SK-N-SH treated with all-trans-retinoic acid at 6 μM for 48 hours (cell line): ENCODE data around the gene PFKFB4.
"Not testable (repeated sequence)": the region's sequence is repeated elsewhere in the genome, so short reads cannot be mapped to it uniquely, and the experiment has no call there.

Experiments used
- ATAC-seq: fragments of 200-7000 bp; cut with Tn5 transposase; 3 replicates; pipeline ENCODE4 v1.9.1; 2020; ENCODE audit warnings: mild to moderate bottlenecking, moderate library complexity
- ARNTL ChIP-seq: fragments of 450-650 bp; formaldehyde crosslinking; IDR thresholded peaks from 2 replicates; pipeline ENCODE4 v1.5.0; 2020; ENCODE audit warnings: low read depth, mild to moderate bottlenecking, moderate library complexity, borderline replicate concordance
- CSDC2 ChIP-seq: fragments of 250-450 bp; sonication (Bioruptor Pico); IDR thresholded peaks from 2 replicates; pipeline ENCODE4 v1.5.0; 2020; ENCODE audit warnings: mild to moderate bottlenecking, moderate library complexity
- ESRRG ChIP-seq: fragments of 250-450 bp; sonication (Bioruptor Pico); IDR thresholded peaks from 2 replicates; pipeline ENCODE4 v1.6.1; 2021; ENCODE audit warnings: mild to moderate bottlenecking
- GLIS3 ChIP-seq: fragments of 250-450 bp; sonication (Bioruptor Pico); IDR thresholded peaks from 2 replicates; pipeline ENCODE4 v1.5.0; 2020; ENCODE audit warnings: mild to moderate bottlenecking, moderate library complexity
- ISL1 ChIP-seq: fragments of 250-450 bp; sonication (Bioruptor Pico); IDR thresholded peaks from 2 replicates; pipeline ENCODE4 v2.1.2; 2022; ENCODE audit warnings: mild to moderate bottlenecking, moderate library complexity
- PPARA ChIP-seq: fragments of 250-450 bp; sonication (Bioruptor Pico); IDR thresholded peaks from 2 replicates; pipeline ENCODE4 v1.5.0; 2020; ENCODE audit warnings: mild to moderate bottlenecking, borderline replicate concordance
- SNAI2 ChIP-seq: fragments of 250-450 bp; sonication (Bioruptor Pico); IDR thresholded peaks from 2 replicates; pipeline ENCODE4 v1.5.0; 2020; ENCODE audit warnings: mild to moderate bottlenecking, moderate library complexity
- TCF4 ChIP-seq: fragments of 250-450 bp; sonication (Bioruptor Pico); IDR thresholded peaks from 2 replicates; pipeline ENCODE4 v1.8.0; 2021; ENCODE audit warnings: mild to moderate bottlenecking, moderate library complexity, borderline replicate concordance
- TOX ChIP-seq: fragments of 250-450 bp; sonication (Bioruptor Pico); IDR thresholded peaks from 2 replicates; pipeline ENCODE4 v1.8.0; 2021; ENCODE audit warnings: mild to moderate bottlenecking, moderate library complexity, borderline replicate concordance
- ZC3H10 ChIP-seq: fragments of 250-450 bp; sonication (Bioruptor Pico); IDR thresholded peaks from 2 replicates; pipeline ENCODE4 v1.5.1; 2021; ENCODE audit warnings: mild to moderate bottlenecking, moderate library complexity
- ZFP30 ChIP-seq: fragments of 450-650 bp; formaldehyde crosslinking; IDR thresholded peaks from 2 replicates; pipeline ENCODE4 v1.5.0; 2022; ENCODE audit warnings: mild to moderate bottlenecking, moderate library complexity
- ZNF70 ChIP-seq: fragments of 450-650 bp; formaldehyde crosslinking; IDR thresholded peaks from 2 replicates; pipeline ENCODE4 v1.5.0; 2020; ENCODE audit warnings: mild to moderate bottlenecking, moderate library complexity
- TF ChIP-seq, protein P1 (sequence below): fragments of 250-450 bp; sonication (Bioruptor Pico); IDR thresholded peaks from 2 replicates; pipeline ENCODE4 v1.5.1; 2021; ENCODE audit warnings: mild to moderate bottlenecking, moderate library complexity
- TF ChIP-seq, protein P2 (sequence below): fragments of 250-450 bp; sonication (Bioruptor Pico); IDR thresholded peaks from 2 replicates; pipeline ENCODE4 v1.5.1; 2020; ENCODE audit warnings: low read depth, mild to moderate bottlenecking, moderate library complexity
- TF ChIP-seq, protein P3 (sequence below): fragments of 250-450 bp; sonication (Bioruptor Pico); IDR thresholded peaks from 2 replicates; pipeline ENCODE4 v1.8.0; 2020; ENCODE audit warnings: mild to moderate bottlenecking, moderate library complexity, borderline replicate concordance
- TF ChIP-seq, protein P4 (sequence below): fragments of 250-450 bp; sonication (Bioruptor Pico); IDR thresholded peaks from 2 replicates; pipeline ENCODE4 v1.8.0; 2021; ENCODE audit warnings: low read depth, mild to moderate bottlenecking, moderate library complexity, borderline replicate concordance

The PFKFB4 gene

DNA sequence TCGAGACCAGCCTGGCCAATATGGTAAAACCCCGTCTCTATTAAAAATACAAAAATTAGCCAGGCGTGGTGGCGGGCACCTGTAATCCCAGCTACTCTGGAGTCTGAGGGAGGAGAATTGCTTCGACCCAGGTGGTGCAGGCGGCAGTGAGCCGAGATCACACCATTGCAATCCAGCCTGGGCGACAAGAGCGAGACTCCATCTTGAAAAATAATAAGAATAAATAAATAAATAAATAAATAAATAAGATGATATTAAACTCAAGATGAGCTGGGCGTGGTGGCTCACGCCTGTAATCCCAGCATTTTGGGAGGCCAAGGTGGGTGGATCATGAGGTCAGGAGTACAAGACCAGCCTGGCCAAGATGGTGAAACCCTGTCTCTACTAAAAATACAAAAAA, 75.7 kb downstream of the PFKFB4 start:
- ATAC-seq: not testable (repeated sequence)

DNA sequence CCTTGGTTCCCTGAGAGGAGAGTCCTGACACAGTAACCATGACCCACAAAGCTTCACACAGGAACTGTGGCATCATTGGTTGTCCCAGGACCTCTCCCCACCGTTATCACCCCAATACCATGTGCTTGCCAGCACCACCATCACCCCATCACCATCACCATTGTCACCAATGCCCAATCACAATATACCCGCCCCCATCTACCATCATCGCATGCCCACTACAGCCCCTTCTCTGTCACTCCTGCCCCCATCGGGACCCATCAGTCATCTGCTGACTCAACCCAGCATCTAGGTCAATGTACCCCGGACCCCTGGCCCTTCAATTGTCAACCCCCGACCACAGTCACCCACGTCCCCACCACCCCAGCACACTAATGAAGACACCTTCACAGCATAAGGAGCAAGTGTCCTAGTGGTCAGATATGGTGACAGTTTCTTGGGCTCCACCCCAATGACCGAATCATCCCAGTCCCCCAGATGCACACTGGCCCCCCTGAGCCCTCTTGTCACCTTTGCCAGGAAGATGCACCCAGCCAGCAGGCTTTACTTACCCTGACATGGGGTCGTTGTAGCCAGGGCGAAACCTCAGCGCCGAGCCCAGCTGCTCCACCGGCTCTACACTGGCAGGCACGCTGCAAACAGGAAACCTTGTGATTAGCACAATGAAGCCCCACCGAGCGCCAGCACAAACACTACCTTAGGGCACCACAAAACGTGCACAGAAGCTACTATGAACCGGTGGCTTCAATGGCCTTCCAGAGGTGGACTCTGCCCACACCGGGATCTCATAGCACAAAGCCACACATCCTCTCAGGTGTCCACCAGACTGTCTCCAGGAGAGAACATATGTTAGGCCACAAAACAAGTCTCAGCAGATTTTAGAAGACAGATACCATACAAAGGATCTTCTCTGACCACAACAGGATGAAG, 77.7 kb downstream of the PFKFB4 start:
- TF ChIP-seq, protein P1, sequence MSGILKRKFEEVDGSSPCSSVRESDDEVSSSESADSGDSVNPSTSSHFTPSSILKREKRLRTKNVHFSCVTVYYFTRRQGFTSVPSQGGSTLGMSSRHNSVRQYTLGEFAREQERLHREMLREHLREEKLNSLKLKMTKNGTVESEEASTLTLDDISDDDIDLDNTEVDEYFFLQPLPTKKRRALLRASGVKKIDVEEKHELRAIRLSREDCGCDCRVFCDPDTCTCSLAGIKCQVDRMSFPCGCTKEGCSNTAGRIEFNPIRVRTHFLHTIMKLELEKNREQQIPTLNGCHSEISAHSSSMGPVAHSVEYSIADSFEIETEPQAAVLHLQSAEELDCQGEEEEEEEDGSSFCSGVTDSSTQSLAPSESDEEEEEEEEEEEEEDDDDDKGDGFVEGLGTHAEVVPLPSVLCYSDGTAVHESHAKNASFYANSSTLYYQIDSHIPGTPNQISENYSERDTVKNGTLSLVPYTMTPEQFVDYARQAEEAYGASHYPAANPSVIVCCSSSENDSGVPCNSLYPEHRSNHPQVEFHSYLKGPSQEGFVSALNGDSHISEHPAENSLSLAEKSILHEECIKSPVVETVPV: no peak
- no peak for TF ChIP-seq ZC3H10 (CRISPR knock-in tag)
- TF ChIP-seq, protein P2, sequence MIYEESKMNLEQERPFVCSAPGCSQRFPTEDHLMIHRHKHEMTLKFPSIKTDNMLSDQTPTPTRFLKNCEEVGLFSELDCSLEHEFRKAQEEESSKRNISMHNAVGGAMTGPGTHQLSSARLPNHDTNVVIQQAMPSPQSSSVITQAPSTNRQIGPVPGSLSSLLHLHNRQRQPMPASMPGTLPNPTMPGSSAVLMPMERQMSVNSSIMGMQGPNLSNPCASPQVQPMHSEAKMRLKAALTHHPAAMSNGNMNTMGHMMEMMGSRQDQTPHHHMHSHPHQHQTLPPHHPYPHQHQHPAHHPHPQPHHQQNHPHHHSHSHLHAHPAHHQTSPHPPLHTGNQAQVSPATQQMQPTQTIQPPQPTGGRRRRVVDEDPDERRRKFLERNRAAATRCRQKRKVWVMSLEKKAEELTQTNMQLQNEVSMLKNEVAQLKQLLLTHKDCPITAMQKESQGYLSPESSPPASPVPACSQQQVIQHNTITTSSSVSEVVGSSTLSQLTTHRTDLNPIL (CRISPR knock-in tag): no peak
- no peak for TF ChIP-seq ARNTL
- TF ChIP-seq, protein P3, sequence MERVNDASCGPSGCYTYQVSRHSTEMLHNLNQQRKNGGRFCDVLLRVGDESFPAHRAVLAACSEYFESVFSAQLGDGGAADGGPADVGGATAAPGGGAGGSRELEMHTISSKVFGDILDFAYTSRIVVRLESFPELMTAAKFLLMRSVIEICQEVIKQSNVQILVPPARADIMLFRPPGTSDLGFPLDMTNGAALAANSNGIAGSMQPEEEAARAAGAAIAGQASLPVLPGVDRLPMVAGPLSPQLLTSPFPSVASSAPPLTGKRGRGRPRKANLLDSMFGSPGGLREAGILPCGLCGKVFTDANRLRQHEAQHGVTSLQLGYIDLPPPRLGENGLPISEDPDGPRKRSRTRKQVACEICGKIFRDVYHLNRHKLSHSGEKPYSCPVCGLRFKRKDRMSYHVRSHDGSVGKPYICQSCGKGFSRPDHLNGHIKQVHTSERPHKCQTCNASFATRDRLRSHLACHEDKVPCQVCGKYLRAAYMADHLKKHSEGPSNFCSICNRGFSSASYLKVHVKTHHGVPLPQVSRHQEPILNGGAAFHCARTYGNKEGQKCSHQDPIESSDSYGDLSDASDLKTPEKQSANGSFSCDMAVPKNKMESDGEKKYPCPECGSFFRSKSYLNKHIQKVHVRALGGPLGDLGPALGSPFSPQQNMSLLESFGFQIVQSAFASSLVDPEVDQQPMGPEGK: no peak
- no peak for ATAC-seq

DNA sequence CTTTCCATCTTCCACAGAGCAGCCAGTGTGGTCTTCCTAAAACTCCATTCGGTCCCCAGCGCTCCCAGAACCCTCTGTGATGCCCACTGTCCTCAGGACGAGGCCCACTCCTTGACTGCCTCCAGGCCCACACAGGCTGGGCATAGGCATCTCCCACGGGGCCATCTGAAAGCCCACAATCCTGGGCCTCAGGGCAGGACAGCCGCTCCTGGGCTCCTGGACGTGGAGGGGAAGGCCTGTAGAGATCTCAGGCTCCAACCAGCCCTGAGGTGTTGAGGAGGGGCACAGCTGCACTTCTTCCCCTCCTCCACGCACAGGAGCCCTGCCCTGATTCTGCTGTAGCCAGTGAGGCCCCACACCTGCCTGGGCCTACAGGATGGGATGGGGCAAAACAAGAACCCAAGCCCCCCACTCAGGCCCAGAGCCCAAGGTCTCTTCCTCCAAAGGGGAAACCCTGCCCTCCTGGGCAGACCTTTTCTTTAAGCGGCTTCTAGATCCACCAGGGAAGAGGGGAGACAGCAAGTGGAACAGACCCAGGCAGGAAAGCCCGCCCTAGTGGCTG, 78.6 kb downstream of the PFKFB4 start:
- TF ChIP-seq ESRRG (CRISPR knock-in tag) (no peak), PPARA (CRISPR knock-in tag) (no peak), ISL1 (CRISPR knock-in tag) (no peak), ZNF70 (CRISPR knock-in tag) (no peak), TCF4 (CRISPR knock-in tag) (no peak)
- TF ChIP-seq, protein P2 (CRISPR knock-in tag): no peak
- TF ChIP-seq, protein P1: no peak
- TF ChIP-seq, all 23 proteins: peak for 0
- no peak for ATAC-seq

DNA sequence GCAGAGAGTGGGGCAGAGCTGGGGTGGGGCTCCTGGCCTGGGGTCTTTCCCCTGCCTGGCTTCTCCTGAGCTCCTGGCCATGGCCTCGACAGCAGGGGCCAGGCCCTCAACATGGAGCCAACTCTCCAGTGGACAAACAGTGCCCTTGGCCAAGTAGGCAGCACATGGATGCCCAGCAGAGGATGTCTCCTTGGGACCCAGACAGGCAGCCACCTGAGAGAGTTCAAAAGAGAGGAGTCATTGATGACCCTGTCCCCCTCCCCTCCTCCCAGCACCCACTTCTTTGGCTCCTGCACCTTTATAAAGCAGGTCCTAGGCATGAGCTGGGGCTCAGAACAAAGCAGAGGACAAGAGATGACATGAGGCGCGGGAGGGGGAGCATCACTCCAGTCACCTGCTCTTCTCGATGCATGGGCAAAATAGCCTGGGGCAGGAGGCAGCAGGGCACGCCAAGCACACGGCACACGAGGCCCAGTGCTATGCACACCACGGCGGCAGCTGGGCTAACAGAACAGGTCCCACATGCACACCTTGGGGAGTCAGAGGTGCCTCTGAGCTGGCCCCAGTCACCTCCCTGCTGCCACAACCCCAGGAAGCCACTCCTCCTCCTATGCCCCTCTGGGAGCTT, 80.1 kb downstream of the PFKFB4 start:
- TF ChIP-seq CSDC2 (CRISPR knock-in tag): no peak
- ATAC-seq: no peak

DNA sequence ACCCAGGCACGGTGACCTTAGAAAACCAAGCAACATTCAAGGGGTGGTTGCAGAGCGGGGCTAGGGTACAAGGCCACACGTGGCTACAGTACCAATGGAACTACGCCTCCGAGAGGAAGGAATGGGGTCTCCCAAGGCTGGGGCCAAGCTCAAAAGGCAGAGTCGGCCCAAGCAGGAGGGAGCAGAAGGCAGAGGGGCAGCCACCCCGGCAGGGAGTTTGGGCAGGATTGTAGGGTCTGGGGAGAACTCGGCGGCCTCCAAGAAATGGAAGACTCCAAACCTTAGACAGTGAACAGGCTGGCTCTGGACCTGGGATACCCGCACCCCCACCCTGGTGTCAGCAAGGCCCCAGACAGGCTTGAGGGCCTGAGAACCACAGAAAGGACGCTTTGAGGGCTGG, 81.4 kb downstream of the PFKFB4 start:
- TF ChIP-seq, protein P3: 0 out of 2 replicates have a peak, but pooled peaks have one; percentile 11
- no peak for TF ChIP-seq TOX (CRISPR knock-in tag)
- no peak for TF ChIP-seq ZFP30 (CRISPR knock-in tag)
- TF ChIP-seq SNAI2 (CRISPR knock-in tag): no peak
- TF ChIP-seq, protein P4, sequence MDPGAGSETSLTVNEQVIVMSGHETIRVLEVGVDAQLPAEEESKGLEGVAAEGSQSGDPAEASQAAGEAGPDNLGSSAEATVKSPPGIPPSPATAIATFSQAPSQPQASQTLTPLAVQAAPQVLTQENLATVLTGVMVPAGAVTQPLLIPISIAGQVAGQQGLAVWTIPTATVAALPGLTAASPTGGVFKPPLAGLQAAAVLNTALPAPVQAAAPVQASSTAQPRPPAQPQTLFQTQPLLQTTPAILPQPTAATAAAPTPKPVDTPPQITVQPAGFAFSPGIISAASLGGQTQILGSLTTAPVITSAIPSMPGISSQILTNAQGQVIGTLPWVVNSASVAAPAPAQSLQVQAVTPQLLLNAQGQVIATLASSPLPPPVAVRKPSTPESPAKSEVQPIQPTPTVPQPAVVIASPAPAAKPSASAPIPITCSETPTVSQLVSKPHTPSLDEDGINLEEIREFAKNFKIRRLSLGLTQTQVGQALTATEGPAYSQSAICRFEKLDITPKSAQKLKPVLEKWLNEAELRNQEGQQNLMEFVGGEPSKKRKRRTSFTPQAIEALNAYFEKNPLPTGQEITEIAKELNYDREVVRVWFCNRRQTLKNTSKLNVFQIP (CRISPR knock-in tag): no peak
- TF ChIP-seq GLIS3 (CRISPR knock-in tag): no peak
- no peak for ATAC-seq
